Endothelial cell (in vitro differentiated cells): ENCODE data around the gene GOLGA6L25. TPM values are rescaled to one million over a fixed set of nuclear protein-coding genes. Genes with fewer than 3 reads are reported as not detected.
"Not testable (repeated sequence)": the region's sequence is repeated elsewhere in the genome, so short reads cannot be mapped to it uniquely, and the experiment has no call there.

ENCODE experiments used
- DNase-seq: peaks from one replicate; pipeline ENCODE4 v3.0.0; 2021; ENCODE audit warnings: low spot score
- H3K27ac Mint-ChIP-seq: one replicate; pipeline ENCODE4 v1.8.0; 2021; ENCODE audit warnings: mixed read lengths, inconsistent platforms; ENCODE audit not compliant: unreplicated experiment
- H3K27me3 Mint-ChIP-seq: one replicate; pipeline ENCODE4 v1.8.0; 2021; ENCODE audit warnings: mild to moderate bottlenecking, moderate library complexity, mixed read lengths, inconsistent platforms; ENCODE audit not compliant: unreplicated experiment
- H3K36me3 Mint-ChIP-seq: one replicate; pipeline ENCODE4 v1.8.0; 2021; ENCODE audit warnings: mild to moderate bottlenecking, low read depth, mixed read lengths, inconsistent platforms; ENCODE audit not compliant: unreplicated experiment
- H3K4me1 Mint-ChIP-seq: one replicate; pipeline ENCODE4 v1.8.0; 2021; ENCODE audit warnings: mild to moderate bottlenecking, mixed read lengths, inconsistent platforms; ENCODE audit not compliant: unreplicated experiment
- H3K4me3 Mint-ChIP-seq: one replicate; pipeline ENCODE4 v1.8.0; 2021; ENCODE audit warnings: mild to moderate bottlenecking, mixed read lengths, inconsistent platforms; ENCODE audit not compliant: unreplicated experiment
- H3K9me3 Mint-ChIP-seq: one replicate; pipeline ENCODE4 v1.8.0; 2021; ENCODE audit warnings: mixed read lengths, inconsistent platforms; ENCODE audit not compliant: unreplicated experiment
- long read RNA-seq: library from polyadenylated mRNA; unstranded; transcript quantifications from one replicate; pipeline ENCODE4 v2.0.0, GENCODE V29; 2020; ENCODE audit not compliant: unreplicated experiment
- total RNA-seq: library from RNA; stranded (reverse); fragmentation: NEBNext Ultra II Directional; extraction: Animal tissue kit (Norgen Biotek cat#: 25700); gene quantifications from one replicate; pipeline ENCODE4 v1.2.1, GENCODE V29; 2021; ENCODE audit not compliant: unreplicated experiment

The GOLGA6L25 gene, protein sequence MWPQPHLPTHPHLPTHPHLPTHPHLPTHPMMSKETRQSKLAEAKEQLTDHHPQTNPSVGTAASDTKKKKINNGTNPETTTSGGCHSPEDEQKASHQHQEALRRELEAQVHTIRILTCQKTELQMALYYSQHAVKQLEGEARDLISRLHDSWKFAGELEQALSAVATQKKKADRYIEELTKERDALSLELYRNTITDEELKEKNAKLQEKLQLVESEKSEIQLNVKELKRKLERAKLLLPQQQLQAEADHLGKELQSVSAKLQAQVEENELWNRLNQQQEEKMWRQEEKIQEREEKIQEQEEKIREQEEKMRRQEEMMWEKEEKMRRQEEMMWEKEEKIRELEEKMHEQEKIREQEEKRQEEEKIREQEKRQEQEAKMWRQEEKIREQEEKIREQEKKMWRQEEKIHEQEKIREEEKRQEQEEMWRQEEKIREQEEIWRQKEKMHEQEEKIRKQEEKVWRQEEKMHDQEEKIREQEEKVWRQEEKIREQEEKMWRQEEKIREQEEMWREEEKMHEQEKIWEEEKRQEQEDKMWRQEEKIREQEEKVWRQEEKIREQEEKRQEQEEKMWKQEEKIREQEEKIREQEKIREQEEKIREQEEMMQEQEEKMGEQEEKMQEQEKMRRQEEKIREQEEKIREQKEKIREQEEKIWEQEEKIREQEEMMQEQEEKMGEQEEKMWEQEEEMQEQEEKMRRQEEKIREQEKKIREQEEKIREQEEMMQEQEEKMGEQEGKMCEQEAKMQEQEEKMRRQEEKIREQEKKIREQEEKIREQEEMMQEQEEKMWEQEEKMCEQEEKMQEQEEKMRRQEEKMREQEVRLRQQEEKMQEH
- not detected for total RNA-seq
- long read RNA-seq, result 0 reads

DNA sequence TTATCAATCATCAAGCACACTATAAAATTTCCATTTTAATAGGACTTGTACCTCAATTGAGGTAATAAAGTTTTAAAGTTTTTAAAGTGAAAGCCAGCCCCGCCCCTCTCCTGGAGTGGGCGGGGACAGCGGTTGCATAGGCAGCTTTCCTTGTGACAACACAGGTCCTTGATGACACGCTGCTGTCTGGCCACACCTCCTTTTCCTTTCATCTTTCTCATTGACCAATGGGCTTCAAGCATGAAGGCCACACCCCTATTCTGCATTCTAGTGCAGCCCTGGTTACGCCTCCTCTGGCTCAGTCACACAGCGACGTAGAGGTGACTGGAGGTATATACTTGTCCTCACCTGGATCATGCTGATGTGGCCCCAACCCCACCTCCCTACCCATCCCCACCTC lies at the start of gene GOLGA6L25:
GOLGA6L25 (plus strand) TSS at position 301 of the 400 bp plus-strand sequence; CDS start at position 362, 61 bp downstream.
- not testable (repeated sequence) for H3K4me1 Mint-ChIP-seq, H3K9me3 Mint-ChIP-seq, H3K27ac Mint-ChIP-seq, H3K36me3 Mint-ChIP-seq, H3K27me3 Mint-ChIP-seq, H3K4me3 Mint-ChIP-seq, DNase-seq

- H3K27me3 Mint-ChIP-seq, H3K27ac Mint-ChIP-seq, H3K36me3 Mint-ChIP-seq, H3K4me3 Mint-ChIP-seq, H3K9me3 Mint-ChIP-seq, H3K4me1 Mint-ChIP-seq: not testable (repeated sequence)
- peak; percentile 5 for DNase-seq
Observed at GRCh38 chr15:28508217-28508889, 45.0 kb upstream of the GOLGA6L25 start.

GRCh38 chr15:28514128-28514527 lies 39.2 kb upstream of the GOLGA6L25 start:
- not testable (repeated sequence) for H3K4me1 Mint-ChIP-seq, H3K36me3 Mint-ChIP-seq, DNase-seq, H3K4me3 Mint-ChIP-seq, H3K27ac Mint-ChIP-seq, H3K27me3 Mint-ChIP-seq, H3K9me3 Mint-ChIP-seq

DNA sequence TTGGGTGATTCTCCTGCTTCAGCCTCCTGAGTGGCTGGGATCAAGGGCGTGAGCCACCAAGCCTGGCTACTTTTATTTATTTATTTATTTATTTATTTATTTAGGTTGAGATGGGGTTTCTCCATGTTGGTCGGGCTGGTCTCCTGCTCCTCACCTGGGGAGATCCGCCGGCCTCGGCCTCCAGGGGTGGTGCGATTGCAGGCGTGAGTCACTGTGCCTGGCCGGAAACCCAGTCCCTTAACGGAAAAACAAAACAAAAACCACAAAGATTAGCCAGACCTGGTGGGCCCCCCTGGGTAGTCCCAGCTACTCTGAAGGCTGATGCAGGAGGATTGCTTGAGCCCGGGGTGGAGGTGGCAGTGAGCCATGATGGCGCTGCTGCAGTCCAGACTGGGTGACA lies 38.2 kb upstream of the GOLGA6L25 start:
- H3K4me3 Mint-ChIP-seq, H3K9me3 Mint-ChIP-seq, DNase-seq, H3K27me3 Mint-ChIP-seq, H3K4me1 Mint-ChIP-seq, H3K36me3 Mint-ChIP-seq, H3K27ac Mint-ChIP-seq: not testable (repeated sequence)

GRCh38 chr15:28532954-28533353 lies 20.4 kb upstream of the GOLGA6L25 start, which contains the start of gene GOLGA8G:
Gene GOLGA8G, minus strand, starts transcription at chr15:28532971. Its CDS starts 62 bp downstream, at chr15:28532909.
- H3K4me3 Mint-ChIP-seq, H3K9me3 Mint-ChIP-seq, DNase-seq, H3K27ac Mint-ChIP-seq, H3K27me3 Mint-ChIP-seq, H3K4me1 Mint-ChIP-seq, H3K36me3 Mint-ChIP-seq: not testable (repeated sequence)

DNA sequence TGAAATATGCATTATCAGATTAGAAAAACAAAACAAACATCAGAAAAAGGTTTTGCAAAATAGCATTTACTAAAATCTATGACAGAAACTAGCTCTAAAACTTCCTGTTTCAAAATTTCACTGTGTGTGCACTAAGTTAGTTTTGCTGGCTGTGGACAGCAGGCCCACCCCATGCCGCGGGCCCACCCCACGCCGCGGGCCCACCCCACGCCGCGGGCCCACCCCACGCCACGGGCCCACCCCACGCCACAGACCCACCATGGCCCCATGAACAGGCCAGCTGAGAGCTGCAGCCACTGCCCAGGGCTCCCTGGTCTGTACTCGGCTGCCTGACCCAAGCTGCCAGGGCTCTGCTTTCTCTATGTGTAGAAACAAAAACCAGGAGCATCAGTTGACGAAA lies 20.0 kb downstream of the GOLGA6L25 start:
- H3K4me1 Mint-ChIP-seq, DNase-seq, H3K27me3 Mint-ChIP-seq, H3K27ac Mint-ChIP-seq, H3K4me3 Mint-ChIP-seq, H3K9me3 Mint-ChIP-seq, H3K36me3 Mint-ChIP-seq: not testable (repeated sequence)

DNA sequence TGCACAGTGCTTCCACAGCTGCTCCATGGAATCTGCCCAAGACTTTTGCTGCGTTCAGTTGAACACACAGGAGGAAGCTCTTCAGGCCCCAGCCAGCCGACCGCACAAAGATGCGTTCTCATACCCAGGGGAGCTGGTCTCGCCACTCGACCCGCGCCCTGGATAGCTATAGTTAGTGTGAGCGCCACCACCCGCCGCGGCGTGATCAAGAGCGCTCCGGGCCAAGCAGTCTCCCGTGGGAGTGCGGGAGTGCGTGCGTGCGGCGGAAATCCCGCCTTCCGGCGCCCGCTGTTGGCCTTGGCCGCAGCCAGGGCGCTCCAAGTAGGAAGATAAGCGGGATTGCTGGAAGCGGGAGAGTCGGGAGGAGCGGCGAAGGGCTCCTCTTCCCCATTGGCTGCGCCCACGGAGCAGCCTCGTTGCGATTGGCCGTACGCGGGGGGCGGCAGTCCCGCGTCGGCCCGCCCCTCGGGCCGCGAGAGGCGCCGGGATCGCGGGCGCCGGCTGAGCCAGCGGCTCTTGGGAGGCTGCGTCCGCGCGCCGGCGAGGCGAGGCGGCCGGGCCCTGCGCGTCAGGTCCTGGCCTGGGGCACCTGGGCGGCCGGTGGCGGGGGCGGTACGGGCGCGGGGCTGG lies 35.7 kb downstream of the GOLGA6L25 start:
- H3K4me3 Mint-ChIP-seq, H3K36me3 Mint-ChIP-seq, H3K9me3 Mint-ChIP-seq, H3K4me1 Mint-ChIP-seq, DNase-seq, H3K27ac Mint-ChIP-seq, H3K27me3 Mint-ChIP-seq: not testable (repeated sequence)

DNA sequence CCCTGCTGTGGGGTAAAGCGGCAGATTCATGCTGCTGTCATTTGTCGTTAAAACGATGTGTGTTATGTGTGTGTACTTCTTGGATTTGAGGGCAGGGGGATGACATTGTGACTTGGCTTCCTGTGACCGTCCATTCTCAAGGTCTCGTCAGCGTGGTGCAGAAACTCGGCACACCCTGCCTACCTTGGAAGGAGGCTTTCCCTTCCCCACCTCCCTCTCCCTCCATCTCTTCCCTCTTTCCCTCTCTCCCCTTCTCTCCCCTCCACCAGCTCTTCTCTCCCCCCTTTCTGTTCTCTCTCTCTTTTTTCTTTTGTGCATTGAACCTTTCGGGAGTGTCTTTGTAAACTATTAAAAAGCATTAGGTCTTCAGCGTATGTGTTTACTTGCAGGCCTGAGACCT lies 36.4 kb downstream of the GOLGA6L25 start:
- H3K36me3 Mint-ChIP-seq, H3K4me1 Mint-ChIP-seq, DNase-seq, H3K27ac Mint-ChIP-seq, H3K9me3 Mint-ChIP-seq, H3K27me3 Mint-ChIP-seq: not testable (repeated sequence)
- peak overlapping the region; percentile 94 for H3K4me3 Mint-ChIP-seq

- H3K27ac Mint-ChIP-seq, H3K9me3 Mint-ChIP-seq, DNase-seq, H3K36me3 Mint-ChIP-seq, H3K4me1 Mint-ChIP-seq, H3K27me3 Mint-ChIP-seq, H3K4me3 Mint-ChIP-seq: not testable (repeated sequence)
Observed at GRCh38 chr15:28592395-28592794, 39.0 kb downstream of the GOLGA6L25 start.

DNA sequence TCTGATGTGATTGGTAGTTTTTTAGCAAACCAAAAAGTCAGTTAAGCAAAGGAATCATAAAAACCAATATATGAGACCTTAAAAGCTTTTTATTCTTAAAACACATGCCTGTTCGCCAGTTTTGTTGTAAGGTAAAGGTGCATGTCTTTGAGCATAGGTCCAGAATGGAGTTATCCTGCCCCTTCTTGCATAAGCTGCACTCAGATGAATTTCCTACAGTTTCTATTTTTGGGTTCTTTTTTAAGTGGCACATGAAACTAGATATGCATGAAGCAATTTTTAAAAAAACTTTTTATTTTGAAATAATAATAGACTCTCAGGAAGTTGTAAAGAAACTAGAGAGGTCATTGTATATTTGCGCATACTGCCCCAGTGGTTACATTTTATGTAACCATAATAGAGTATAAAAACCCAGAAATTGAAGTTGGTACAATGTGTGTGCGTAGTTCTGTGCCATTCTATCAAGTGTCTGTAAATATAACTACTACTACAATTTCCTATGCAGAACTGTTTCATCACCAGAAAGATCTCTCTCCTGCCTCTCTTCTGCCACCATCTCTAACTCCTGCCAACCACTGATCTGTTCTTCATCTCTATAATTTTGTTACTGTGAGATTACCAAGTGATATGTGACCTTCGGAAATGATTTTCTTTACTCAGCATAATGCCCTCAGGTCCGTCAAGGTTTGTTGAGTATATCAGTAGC lies 40.2 kb downstream of the GOLGA6L25 start:
- not testable (repeated sequence) for H3K27ac Mint-ChIP-seq, DNase-seq, H3K36me3 Mint-ChIP-seq, H3K4me1 Mint-ChIP-seq, H3K4me3 Mint-ChIP-seq, H3K27me3 Mint-ChIP-seq, H3K9me3 Mint-ChIP-seq

GRCh38 chr15:28597471-28597870 lies 44.1 kb downstream of the GOLGA6L25 start:
- not testable (repeated sequence) for DNase-seq, H3K27ac Mint-ChIP-seq, H3K4me1 Mint-ChIP-seq, H3K27me3 Mint-ChIP-seq, H3K36me3 Mint-ChIP-seq, H3K4me3 Mint-ChIP-seq, H3K9me3 Mint-ChIP-seq
